Heart left ventricle (tissue), 13 donors: ENCODE measurements around the gene TMTC2.

Source experiments
- POLR2A ChIP-seq, 2 donors: fragments of 450-650 bp; IDR thresholded peaks; one replicate each; pipeline ENCODE4 v1.6.1; 2017; ENCODE audit warnings: antibody characterized with exemption in 2 of 2, mild to moderate bottlenecking in 2 of 2, moderate library complexity in 2 of 2
- TF ChIP-seq, protein P1 (sequence below), 12 donors: fragments of 200-600 bp; sonication (generic) in 4 of 12; IDR thresholded peaks; one replicate each; pipeline versions ENCODE4 v1.5.0 to v1.8.0; 2018 to 2022; ENCODE audit warnings: antibody characterized with exemption in 12 of 12, mild to moderate bottlenecking in 5 of 12
- donor health status: ischemic (EF 13 %, LVEDD 7.1; RV severe dilation, severe dysfunction).
- donor health status: DM: no; HTN: yes; CAD: no.
- donor health status: DM: no; HTN: no; CAD: no.
- donor health status: ischemic (EF 25% LVEDD 6.9; RV normal size, moderate dysfunction).
- donor health status: ischemic (EF 25% LVEDD 5.7; RV mildly dilated, moderate dysfunction).
- donor health status: ischemic (EF 35%, LVEDD 5.7; RV mildly dilated, moderate dysfunction).
- donor health status: nonischemic (EF 11% LVEDD 7.7; RV severe dilation, severe dysfunction).
- donor health status: DM: yes; HTN: yes; CAD: no.
- donor health status: PGD.
- donor health status: ischemic (EF 29% LVEDD 5.4; RV normal size, mild dysfunction).
- donor health status: nonischemic (EF 23%, LVEDD 6.1; RV moderate dilation, normal function).

DNA sequence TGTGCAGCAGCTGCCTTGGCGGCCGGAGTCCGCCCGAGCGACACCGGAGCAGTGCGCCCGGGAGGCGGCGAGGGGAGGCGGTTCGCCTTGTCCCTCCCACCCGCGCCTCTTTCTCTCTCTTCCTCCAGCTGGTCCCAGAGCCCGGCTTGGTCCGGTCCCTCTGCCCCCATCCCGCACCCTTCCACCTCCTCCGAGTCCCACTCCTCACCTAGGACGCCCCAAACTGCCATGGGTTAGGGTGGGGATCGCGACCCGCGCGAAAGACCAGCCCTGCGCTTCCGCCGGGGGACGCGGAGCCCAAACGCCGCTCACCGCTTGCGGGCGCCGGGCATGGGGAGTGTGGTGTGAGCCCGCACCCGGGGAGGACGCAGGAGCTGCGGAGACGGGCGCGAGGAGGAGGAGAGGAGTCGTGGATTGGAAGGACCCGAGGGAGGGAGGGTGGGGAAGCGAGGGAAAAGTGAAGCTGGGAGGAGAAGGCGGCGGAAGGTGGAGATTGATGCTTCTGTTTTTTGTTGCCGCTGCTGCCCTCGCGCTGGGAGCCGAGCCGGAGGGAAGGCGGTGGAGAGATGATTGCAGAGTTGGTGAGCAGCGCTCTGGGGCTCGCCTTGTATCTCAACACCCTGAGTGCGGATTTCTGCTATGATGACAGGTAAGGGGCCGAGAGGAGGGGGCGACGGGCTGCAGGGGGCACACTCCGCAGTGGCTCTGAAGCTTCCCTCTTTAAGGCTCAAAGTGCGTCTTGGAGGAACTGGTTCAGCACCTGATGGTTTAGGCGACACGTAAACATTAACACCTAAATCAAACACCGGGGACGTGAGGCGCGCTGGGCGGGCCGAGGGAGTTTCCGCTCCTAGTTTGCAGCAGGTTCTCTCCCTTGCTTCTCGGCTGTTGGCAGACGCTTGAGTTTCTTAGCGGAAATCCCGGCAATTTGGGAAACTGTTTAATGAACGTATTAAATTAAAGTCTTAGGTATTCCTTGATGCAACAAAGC lies 610 bp downstream of the TMTC2 start:
- TF ChIP-seq, protein P1, sequence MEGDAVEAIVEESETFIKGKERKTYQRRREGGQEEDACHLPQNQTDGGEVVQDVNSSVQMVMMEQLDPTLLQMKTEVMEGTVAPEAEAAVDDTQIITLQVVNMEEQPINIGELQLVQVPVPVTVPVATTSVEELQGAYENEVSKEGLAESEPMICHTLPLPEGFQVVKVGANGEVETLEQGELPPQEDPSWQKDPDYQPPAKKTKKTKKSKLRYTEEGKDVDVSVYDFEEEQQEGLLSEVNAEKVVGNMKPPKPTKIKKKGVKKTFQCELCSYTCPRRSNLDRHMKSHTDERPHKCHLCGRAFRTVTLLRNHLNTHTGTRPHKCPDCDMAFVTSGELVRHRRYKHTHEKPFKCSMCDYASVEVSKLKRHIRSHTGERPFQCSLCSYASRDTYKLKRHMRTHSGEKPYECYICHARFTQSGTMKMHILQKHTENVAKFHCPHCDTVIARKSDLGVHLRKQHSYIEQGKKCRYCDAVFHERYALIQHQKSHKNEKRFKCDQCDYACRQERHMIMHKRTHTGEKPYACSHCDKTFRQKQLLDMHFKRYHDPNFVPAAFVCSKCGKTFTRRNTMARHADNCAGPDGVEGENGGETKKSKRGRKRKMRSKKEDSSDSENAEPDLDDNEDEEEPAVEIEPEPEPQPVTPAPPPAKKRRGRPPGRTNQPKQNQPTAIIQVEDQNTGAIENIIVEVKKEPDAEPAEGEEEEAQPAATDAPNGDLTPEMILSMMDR (IDR thresholded peaks at IDR 0.05), result no peak
- TF ChIP-seq POLR2A (IDR thresholded peaks at IDR 0.05), result no peak
